GM21526 (cell line): Measurements from ENCODE around the gene HDGFL2.
"Not testable (repeated sequence)": the region's sequence is repeated elsewhere in the genome, so short reads cannot be mapped to it uniquely, and the experiment has no call there.

ENCODE experiments used
- ATAC-seq: cut with Tn5 transposase; IDR thresholded peaks from one replicate; pipeline ENCODE4 v1.9.1; 2021; ENCODE audit warnings: moderate library complexity; ENCODE audit not compliant: unreplicated experiment, low FRiP score

Gene HDGFL2

GRCh38 chr19:4528843-4529242 lies 56.7 kb downstream of the HDGFL2 start:
- no peak for ATAC-seq

GRCh38 chr19:4529924-4530522 lies 57.9 kb downstream of the HDGFL2 start:
- no peak for ATAC-seq

- no peak for ATAC-seq
Measured at GRCh38 chr19:4531562-4532165, 59.6 kb downstream of the HDGFL2 start.

GRCh38 chr19:4533334-4533733 lies 61.2 kb downstream of the HDGFL2 start:
- no peak for ATAC-seq

- no peak for ATAC-seq
Measured at GRCh38 chr19:4533835-4534424, 61.8 kb downstream of the HDGFL2 start.

GRCh38 chr19:4534836-4535658 lies 63.0 kb downstream of the HDGFL2 start, which contains the start of gene PLIN5:
TSS of gene PLIN5 (minus strand) at chr19:4535224. CDS start at chr19:4534074, 1,150 bp downstream.
- no peak for ATAC-seq

GRCh38 chr19:4536798-4537197 lies 64.7 kb downstream of the HDGFL2 start:
- ATAC-seq = no peak

GRCh38 chr19:4537953-4538600 lies 66.0 kb downstream of the HDGFL2 start:
- no peak for ATAC-seq

- ATAC-seq = no peak
Measured at GRCh38 chr19:4538601-4538954, 66.5 kb downstream of the HDGFL2 start.

- ATAC-seq = no peak
Measured at GRCh38 chr19:4539169-4539692, 67.1 kb downstream of the HDGFL2 start.

- no peak for ATAC-seq
Measured at GRCh38 chr19:4539693-4540581, 67.8 kb downstream of the HDGFL2 start, which contains the start of gene LRG1. TSS of gene LRG1 (minus strand) at chr19:4540036. CDS start at chr19:4540013, 23 bp downstream.

- ATAC-seq = no peak
Measured at GRCh38 chr19:4541114-4541805, 69.2 kb downstream of the HDGFL2 start.

- not testable (repeated sequence) for ATAC-seq
Measured at GRCh38 chr19:4541806-4542145, 69.7 kb downstream of the HDGFL2 start.

- no peak for ATAC-seq
Measured at GRCh38 chr19:4542896-4543841, 71.1 kb downstream of the HDGFL2 start.

- ATAC-seq = no peak
Measured at GRCh38 chr19:4543842-4544647, 71.9 kb downstream of the HDGFL2 start.

GRCh38 chr19:4547303-4548237 lies 75.5 kb downstream of the HDGFL2 start:
- ATAC-seq = no peak
